CD14-positive monocyte (primary cell): ENCODE data around the gene VPS16. TPM values are rescaled to one million over a fixed set of nuclear protein-coding genes. Genes with fewer than 3 reads are reported as not detected.
"Not testable (repeated sequence)": the region's sequence is repeated elsewhere in the genome, so short reads cannot be mapped to it uniquely, and the experiment has no call there.

Source experiments
- DNase-seq, 3 donors: peaks; one replicate each; pipeline ENCODE4 v3.0.0-alpha.2; 2011 to 2022
- H2AFZ ChIP-seq: 2 replicates; pipeline ENCODE4 v1.6.0; 2012; ENCODE audit warnings: mild to moderate bottlenecking, low read depth, low read length, inconsistent platforms; ENCODE audit not compliant: insufficient read depth, poor library complexity, severe bottlenecking
- H3K27ac ChIP-seq, 2 donors: 1 replicate in 1 of 2; 2 replicates in 1 of 2; pipeline ENCODE4 v1.5.1; 2012 to 2013; ENCODE audit warnings: low read length in 2 of 2, control low read depth in 1 of 2, inconsistent platforms in 1 of 2, low read depth in 1 of 2, mild to moderate bottlenecking in 1 of 2
- H3K27me3 ChIP-seq, 2 donors: one replicate each; pipeline versions ENCODE4 v1.6.0 to v1.6.1; 2011 to 2013; ENCODE audit warnings: low read length in 2 of 2; ENCODE audit not compliant: control insufficient read depth in 2 of 2, insufficient read depth in 2 of 2
- H3K36me3 ChIP-seq, 2 donors: replicated peaks in 1 of 2; 1 replicate in 1 of 2; 2 replicates in 1 of 2; pipeline versions ENCODE4 v1.5.1 to v1.6.1; 2012 to 2013; ENCODE audit warnings: low read length in 2 of 2, control low read depth in 1 of 2, inconsistent platforms in 1 of 2, mild to moderate bottlenecking in 1 of 2; ENCODE audit not compliant: insufficient read depth in 2 of 2, control insufficient read depth in 1 of 2
- H3K4me1 ChIP-seq, 2 donors: 1 replicate in 1 of 2; 2 replicates in 1 of 2; pipeline versions ENCODE4 v1.5.1 to v1.6.1; 2012 to 2013; ENCODE audit warnings: low read length in 2 of 2, control low read depth in 1 of 2, inconsistent platforms in 1 of 2, mild to moderate bottlenecking in 1 of 2, moderate library complexity in 1 of 2; ENCODE audit not compliant: insufficient read depth in 2 of 2, control insufficient read depth in 1 of 2
- H3K4me2 ChIP-seq: replicated peaks from 2 replicates; pipeline ENCODE3; 2012; ENCODE audit warnings: low read length, moderate library complexity, mild to moderate bottlenecking; ENCODE audit not compliant: poor library complexity, severe bottlenecking; ENCODE audit errors: extremely low read depth
- H3K4me3 ChIP-seq, 3 experiments: fragments of 200-600 bp in 1 of 3; sonication (generic) in 1 of 3; replicated peaks in 1 of 3; 1 replicate in 2 of 3; 2 replicates in 1 of 3; pipeline ENCODE4 v1.5.1; 2011 to 2013; ENCODE audit warnings: low read length in 3 of 3, mild to moderate bottlenecking in 3 of 3, control low read depth in 2 of 3, low read depth in 2 of 3, inconsistent platforms in 1 of 3, moderate library complexity in 1 of 3
- H3K79me2 ChIP-seq: 2 replicates; pipeline ENCODE4 v1.6.0; 2012; ENCODE audit warnings: mild to moderate bottlenecking, control low read depth, inconsistent platforms, low read length, moderate library complexity; ENCODE audit not compliant: insufficient read depth
- H3K9ac ChIP-seq: 2 replicates; pipeline ENCODE4 v1.6.0; 2017; ENCODE audit warnings: low read length, mild to moderate bottlenecking; ENCODE audit not compliant: insufficient read depth, poor library complexity, severe bottlenecking
- H3K9me3 ChIP-seq, 2 donors: replicated peaks in 1 of 2; 1 replicate in 1 of 2; 2 replicates in 1 of 2; pipeline versions ENCODE4 v1.5.1 to v1.6.1; 2012 to 2013; ENCODE audit warnings: low read length in 2 of 2, control low read depth in 1 of 2; ENCODE audit not compliant: control insufficient read depth in 1 of 2, insufficient read depth in 1 of 2
- H4K20me1 ChIP-seq: 2 replicates; pipeline ENCODE4 v1.6.0; 2012; ENCODE audit warnings: mild to moderate bottlenecking, low read length, control low read depth, moderate library complexity; ENCODE audit not compliant: insufficient read depth
- H3K27ac Mint-ChIP-seq, 7 donors: one replicate each; pipeline ENCODE4 v1.8.0; 2020; ENCODE audit warnings: mild to moderate bottlenecking in 7 of 7, mixed read lengths in 7 of 7, moderate library complexity in 6 of 7, inconsistent platforms in 2 of 7
- H3K27me3 Mint-ChIP-seq, 3 donors: one replicate each; pipeline ENCODE4 v1.8.0; 2021 to 2022; ENCODE audit warnings: low read depth in 3 of 3, mild to moderate bottlenecking in 3 of 3, mixed read lengths in 3 of 3, moderate library complexity in 3 of 3, inconsistent platforms in 1 of 3
- H3K36me3 Mint-ChIP-seq, 2 donors: one replicate each; pipeline ENCODE4 v1.8.0; 2020; ENCODE audit warnings: mixed read lengths in 2 of 2, inconsistent platforms in 1 of 2, mild to moderate bottlenecking in 1 of 2
- H3K4me1 Mint-ChIP-seq: one replicate; pipeline ENCODE4 v1.8.0; 2020; ENCODE audit warnings: mild to moderate bottlenecking, mixed read lengths
- H3K4me3 Mint-ChIP-seq, 2 donors: one replicate each; pipeline ENCODE4 v1.8.0; 2020; ENCODE audit warnings: mild to moderate bottlenecking in 2 of 2, mixed read lengths in 2 of 2, moderate library complexity in 1 of 2
- H3K9me3 Mint-ChIP-seq, 7 donors: one replicate each; pipeline ENCODE4 v1.8.0; 2020 to 2022; ENCODE audit warnings: mixed read lengths in 7 of 7, mild to moderate bottlenecking in 6 of 7, moderate library complexity in 6 of 7, inconsistent platforms in 2 of 7
- WGBS: methylation state at CpG from one replicate; pipeline ENCODE4 v1.1.5; 2013; ENCODE audit warnings: missing lambda C conversion rate; ENCODE audit not compliant: insufficient coverage; 5-methylcytosine and 5-hydroxymethylcytosine counted together
- intact Hi-C, 2 donors: fragments of 100-400 bp; cut with micrococcal nuclease; formaldehyde crosslinking; loops; one replicate each; pipeline versions ENCODE4 v1.15.0 to v1.15.1; 2023
- polyA plus RNA-seq, 3 donors: library from polyadenylated mRNA; depleted of rRNA in 1 of 3; unstranded in 2 of 3; stranded (reverse) in 1 of 3; fragments of 300-500 nt in 2 of 3; fragments of >200 nt in 1 of 3; fragmentation: Illumina TruSeq in 2 of 3; gene quantifications; 1 replicate in 2 of 3; 2 replicates in 1 of 3; pipeline ENCODE4 v1.2.3, GENCODE V29; 2012 to 2021
- TF ChIP-seq, protein P1 (sequence below): fragments of 200-600 bp; IDR thresholded peaks from one replicate; pipeline ENCODE4 v1.8.0; 2022; ENCODE audit warnings: antibody characterized with exemption, mild to moderate bottlenecking

The VPS16 gene
- polyA plus RNA-seq, 3 donors, result 33.3 to 87.0 (median 34.5) TPM

DNA sequence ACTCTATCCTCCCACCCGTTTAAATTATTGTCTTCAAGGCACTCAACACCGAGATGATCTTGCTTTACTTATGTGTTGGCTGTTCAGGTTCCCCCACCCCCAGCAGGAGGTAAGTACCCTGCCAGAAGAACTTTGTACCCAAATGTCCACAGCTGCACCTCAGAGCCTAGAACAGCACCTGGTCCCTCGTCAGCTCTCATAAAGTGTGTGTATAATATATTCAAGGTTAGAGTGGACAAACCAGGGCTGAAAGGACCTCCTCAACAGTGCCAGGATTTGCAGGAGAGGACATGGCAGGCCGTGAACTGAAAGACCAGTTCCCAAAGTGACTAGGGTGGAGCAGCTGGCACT, 34.2 kb upstream of the VPS16 start:
- TF ChIP-seq, protein P1, sequence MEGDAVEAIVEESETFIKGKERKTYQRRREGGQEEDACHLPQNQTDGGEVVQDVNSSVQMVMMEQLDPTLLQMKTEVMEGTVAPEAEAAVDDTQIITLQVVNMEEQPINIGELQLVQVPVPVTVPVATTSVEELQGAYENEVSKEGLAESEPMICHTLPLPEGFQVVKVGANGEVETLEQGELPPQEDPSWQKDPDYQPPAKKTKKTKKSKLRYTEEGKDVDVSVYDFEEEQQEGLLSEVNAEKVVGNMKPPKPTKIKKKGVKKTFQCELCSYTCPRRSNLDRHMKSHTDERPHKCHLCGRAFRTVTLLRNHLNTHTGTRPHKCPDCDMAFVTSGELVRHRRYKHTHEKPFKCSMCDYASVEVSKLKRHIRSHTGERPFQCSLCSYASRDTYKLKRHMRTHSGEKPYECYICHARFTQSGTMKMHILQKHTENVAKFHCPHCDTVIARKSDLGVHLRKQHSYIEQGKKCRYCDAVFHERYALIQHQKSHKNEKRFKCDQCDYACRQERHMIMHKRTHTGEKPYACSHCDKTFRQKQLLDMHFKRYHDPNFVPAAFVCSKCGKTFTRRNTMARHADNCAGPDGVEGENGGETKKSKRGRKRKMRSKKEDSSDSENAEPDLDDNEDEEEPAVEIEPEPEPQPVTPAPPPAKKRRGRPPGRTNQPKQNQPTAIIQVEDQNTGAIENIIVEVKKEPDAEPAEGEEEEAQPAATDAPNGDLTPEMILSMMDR, result no peak
- peaks cover 6% of the 10 kb centered on the region for H3K4me1 Mint-ChIP-seq
- Histone ChIP-seq H3K4me2 (no peak overlapping the region), H3K36me3 (no peaks in the 10 kb centered on the region), H2AFZ (no peak overlapping the region), H3K9me3 (no peaks in the 10 kb centered on the region), H3K27ac (no peak overlapping the region), H3K4me1 (peaks cover 3% of the 10 kb centered on the region in 2 donors), H4K20me1 (no peaks in the 10 kb centered on the region), H3K9ac (no peak overlapping the region), H3K27me3 (peaks cover 23 to 52% of the 10 kb centered on the region in 2 donors), H3K4me3 (no peak overlapping the region), H3K79me2 (no peaks in the 10 kb centered on the region)
- H3K9me3 Mint-ChIP-seq, result peaks cover 0 to 9% (median 2%) of the 10 kb centered on the region in 7 donors
- no peak overlapping the region for H3K27ac Mint-ChIP-seq
- H3K36me3 Mint-ChIP-seq, result peaks cover 0 to 1% of the 10 kb centered on the region in 2 donors
- DNase-seq, result no peak
- WGBS, result 92% methylated on average over 2 of the region's 4 CpGs
- H3K27me3 Mint-ChIP-seq, result peaks cover 53 to 68% (median 55%) of the 10 kb centered on the region in 3 donors
- intact Hi-C loops, result no loop called here
- H3K4me3 Mint-ChIP-seq, result peak overlapping the region in 1 of 2 donors; percentile 66

- Histone ChIP-seq H3K4me3 (no peak overlapping the region), H3K9ac (no peak overlapping the region), H4K20me1 (no peaks in the 10 kb centered on the region), H3K79me2 (no peaks in the 10 kb centered on the region), H3K36me3 (no peaks in the 10 kb centered on the region), H3K4me1 (no peaks in the 10 kb centered on the region), H3K27ac (no peak overlapping the region), H2AFZ (no peak overlapping the region), H3K27me3 (peaks cover 19 to 49% of the 10 kb centered on the region in 2 donors), H3K4me2 (no peak overlapping the region), H3K9me3 (no peaks in the 10 kb centered on the region)
- H3K36me3 Mint-ChIP-seq, result peaks cover 0 to 1% of the 10 kb centered on the region in 2 donors
- peaks cover 0 to 9% (median 6%) of the 10 kb centered on the region in 7 donors for H3K9me3 Mint-ChIP-seq
- 94% methylated on average over 3 of the region's 4 CpGs for WGBS
- intact Hi-C loops, result no loop called here
- H3K27ac Mint-ChIP-seq, result no peak overlapping the region
- peaks cover 49 to 63% (median 50%) of the 10 kb centered on the region in 3 donors for H3K27me3 Mint-ChIP-seq
- no peak for DNase-seq
- peak overlapping the region in 1 of 2 donors; percentile 46 for H3K4me3 Mint-ChIP-seq
- TF ChIP-seq, protein P1, result no peak
- peaks cover 2% of the 10 kb centered on the region for H3K4me1 Mint-ChIP-seq
Measured at GRCh38 chr20:2807019-2807418, 33.5 kb upstream of the VPS16 start.

DNA sequence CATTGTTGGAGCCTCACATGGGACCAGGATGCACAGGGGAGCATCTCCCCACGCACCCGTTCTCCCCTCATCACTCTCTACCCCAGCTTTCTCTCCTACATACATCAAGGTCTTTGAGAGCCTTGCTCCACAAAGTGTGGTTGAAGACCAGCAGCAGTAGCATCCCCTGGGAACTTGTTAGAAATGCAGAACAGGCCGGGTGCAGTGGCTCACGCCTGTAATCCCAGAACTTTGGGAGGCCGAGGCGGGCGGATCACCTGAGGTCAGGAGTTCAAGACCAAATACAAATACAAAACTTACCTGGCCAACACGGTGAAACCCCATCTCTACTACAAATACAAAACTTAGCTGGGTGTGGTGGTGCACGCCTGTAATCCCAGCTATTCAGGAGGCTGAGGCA, 32.6 kb upstream of the VPS16 start:
- H3K27me3 Mint-ChIP-seq, result peaks cover 42 to 61% (median 47%) of the 10 kb centered on the region in 3 donors
- 100% methylated on average over 2 of the region's 9 CpGs for WGBS
- H3K27me3 ChIP-seq, result peaks cover 17 to 40% of the 10 kb centered on the region in 2 donors

More for the DNA sequence above, 32.6 kb upstream of the VPS16 start:
- H4K20me1 ChIP-seq, H3K36me3 ChIP-seq, H3K4me2 ChIP-seq, H3K27ac Mint-ChIP-seq, H3K4me1 ChIP-seq, H3K4me1 Mint-ChIP-seq, H2AFZ ChIP-seq, DNase-seq, H3K27ac ChIP-seq, H3K4me3 Mint-ChIP-seq, intact Hi-C loops, H3K79me2 ChIP-seq, H3K9me3 ChIP-seq, H3K4me3 ChIP-seq, H3K9ac ChIP-seq, H3K36me3 Mint-ChIP-seq: not testable (repeated sequence)
- H3K9me3 Mint-ChIP-seq, result peaks cover 0 to 18% (median 8%) of the 10 kb centered on the region in 7 donors
